Upper lobe of left lung (tissue), 4 donors: ENCODE data around the gene PLXNA1.

Source experiments
- CTCF ChIP-seq, 6 experiments: fragments of 450-650 bp in 4 of 6; fragments of 200-600 bp in 2 of 6; sonication (generic) in 2 of 6; IDR thresholded peaks; one replicate each; pipeline ENCODE4 v1.5.1; 2016 to 2019; ENCODE audit warnings: antibody characterized with exemption in 6 of 6
- EP300 ChIP-seq, 4 donors: sonication (generic); formaldehyde crosslinking; IDR thresholded peaks; one replicate each; pipeline ENCODE4 v1.5.1; 2017; ENCODE audit warnings: antibody characterized with exemption in 4 of 4, control low read depth in 2 of 4

GRCh38 chr3:127003175-127003555 lies 20.2 kb downstream of the PLXNA1 start:
- no peak for TF ChIP-seq EP300 (IDR thresholded peaks at IDR 0.05)
- no peak for TF ChIP-seq CTCF (IDR thresholded peaks at IDR 0.05)
